Keratinocyte (primary cell): ENCODE measurements around the gene VPS37C. TPM values are rescaled to one million over a fixed set of nuclear protein-coding genes. Genes with fewer than 3 reads are reported as not detected.

Source experiments
- DNase-seq: peaks from one replicate; pipeline ENCODE4 v3.0.0-alpha.2; 2011; ENCODE audit warnings: low read depth, missing footprints, low spot score
- FAIRE-seq: peaks from 2 replicates; lab custom pipeline; 2011; peaks lifted over from hg19 to GRCh38; lab: Jason Lieb, UNC
- H2AFZ ChIP-seq: 2 replicates; pipeline ENCODE4 v1.6.0; 2012; ENCODE audit warnings: low read length, control low read depth, inconsistent platforms; ENCODE audit not compliant: control insufficient read depth
- H3K27ac ChIP-seq: 2 replicates; pipeline ENCODE4 v1.5.1; 2011; ENCODE audit warnings: low read length; ENCODE audit not compliant: control insufficient read depth, insufficient read depth
- H3K27me3 ChIP-seq: 3 replicates; pipeline ENCODE4 v1.6.0; 2011; ENCODE audit warnings: low read length; ENCODE audit not compliant: control insufficient read depth, insufficient read depth; ENCODE audit errors: extremely low read depth
- H3K36me3 ChIP-seq, 2 experiments: 2 replicates in 1 of 2; 3 replicates in 1 of 2; pipeline ENCODE4 v1.5.1; 2011; ENCODE audit warnings: low read length in 2 of 2, mild to moderate bottlenecking in 1 of 2; ENCODE audit not compliant: control insufficient read depth in 2 of 2, insufficient read depth in 2 of 2; ENCODE audit errors: extremely low read depth in 1 of 2
- H3K4me1 ChIP-seq: 3 replicates; pipeline ENCODE4 v1.5.1; 2011; ENCODE audit warnings: low read length; ENCODE audit not compliant: control insufficient read depth, insufficient read depth; ENCODE audit errors: extremely low read depth
- H3K4me2 ChIP-seq: 3 replicates; pipeline ENCODE4 v1.6.0; 2011; ENCODE audit warnings: low read depth, low read length; ENCODE audit not compliant: control insufficient read depth, insufficient read depth; ENCODE audit errors: extremely low read depth
- H3K4me3 ChIP-seq, 3 experiments: fragments of 200-600 bp in 1 of 3; sonication (generic) in 1 of 3; 2 replicates in 2 of 3; 3 replicates in 1 of 3; pipeline ENCODE4 v1.5.1; 2011 to 2016; ENCODE audit warnings: low read length in 3 of 3, mild to moderate bottlenecking in 3 of 3, control low read depth in 2 of 3, inconsistent platforms in 1 of 3, low read depth in 1 of 3, mixed read lengths in 1 of 3, mixed run types in 1 of 3, moderate library complexity in 1 of 3; ENCODE audit not compliant: control insufficient read depth in 2 of 3, insufficient read depth in 2 of 3; ENCODE audit errors: extremely low read depth in 1 of 3
- H3K79me2 ChIP-seq: 2 replicates; pipeline ENCODE4 v1.6.0; 2012; ENCODE audit warnings: low read length; ENCODE audit not compliant: control insufficient read depth, insufficient read depth
- H3K9ac ChIP-seq: 3 replicates; pipeline ENCODE4 v1.6.0; 2011; ENCODE audit warnings: low read length; ENCODE audit not compliant: control insufficient read depth, insufficient read depth; ENCODE audit errors: extremely low read depth
- H3K9me1 ChIP-seq: 3 replicates; pipeline ENCODE4 v1.6.0; 2011; ENCODE audit warnings: low read length; ENCODE audit not compliant: control insufficient read depth, insufficient read depth; ENCODE audit errors: extremely low read depth
- H3K9me3 ChIP-seq: 2 replicates; pipeline ENCODE4 v1.5.1; 2012; ENCODE audit warnings: low read depth, low read length; ENCODE audit not compliant: control insufficient read depth
- H4K20me1 ChIP-seq: 3 replicates; pipeline ENCODE4 v1.6.0; 2011; ENCODE audit warnings: low read length; ENCODE audit not compliant: control insufficient read depth, insufficient read depth; ENCODE audit errors: extremely low read depth
- CTCF ChIP-seq, 3 experiments: IDR thresholded peaks in 1 of 3; conservative IDR thresholded peaks in 1 of 3; optimal IDR thresholded peaks in 1 of 3; 2 replicates in 2 of 3; 3 replicates in 1 of 3; pipeline versions ENCODE3 to v1.5.1; 2011; ENCODE audit warnings: low read length in 3 of 3, mild to moderate bottlenecking in 3 of 3, moderate library complexity in 2 of 3, control low read depth in 1 of 3, inconsistent platforms in 1 of 3; ENCODE audit not compliant: insufficient read depth in 2 of 3; ENCODE audit errors: extremely low read depth in 1 of 3
- EZH2 ChIP-seq: IDR thresholded peaks from one replicate; pipeline ENCODE4 v1.6.1; 2012; ENCODE audit warnings: inconsistent platforms, mild to moderate bottlenecking, low read length, moderate library complexity
- dilution Hi-C: fragments of 300-500 bp; cut with MboI; formaldehyde crosslinking; loops from one replicate; pipeline ENCODE4 v1.7.0; 2020; ENCODE audit warnings: low sequenced_read_pairs; ENCODE audit not compliant: extremely low pct_ligation_motif_present
- polyA plus RNA-seq, 5 experiments: library from polyadenylated mRNA; depleted of rRNA in 3 of 5; stranded (reverse) in 3 of 5; stranded (forward) in 1 of 5; unstranded in 1 of 5; fragments of >200 nt; gene quantifications; 1 replicate in 1 of 5; 2 replicates in 3 of 5; 3 replicates in 1 of 5; pipeline versions ENCODE4 v1.2.1 to v1.2.3, GENCODE V29; 2011 to 2012; ENCODE audit warnings: missing spikeins in 2 of 5, low read depth in 1 of 5, low replicate concordance in 1 of 5

The VPS37C gene
- polyA plus RNA-seq, 1 donor (not counting 4 experiments of a cell fraction or from before 2014, with no cell fraction given): 8.0 TPM

- Histone ChIP-seq H4K20me1 (no peaks in the 10 kb centered on the region), H3K27me3 (no peaks in the 10 kb centered on the region), H3K9ac (no peak overlapping the region), H3K4me2 (no peak overlapping the region), H3K9me3 (no peaks in the 10 kb centered on the region), H3K36me3 (no peaks in the 10 kb centered on the region), H2AFZ (no peak overlapping the region), H3K27ac (no peak overlapping the region), H3K4me3 (no peak overlapping the region), H3K9me1 (no peaks in the 10 kb centered on the region), H3K79me2 (no peaks in the 10 kb centered on the region), H3K4me1 (no peaks in the 10 kb centered on the region)
- no peak for FAIRE-seq
- dilution Hi-C loops: no loop called here
- no peak for TF ChIP-seq EZH2
- TF ChIP-seq CTCF (optimal IDR thresholded peaks at IDR 0.05 in 1 of 3, IDR thresholded peaks at IDR 0.05 in 1 of 3, conservative IDR thresholded peaks at IDR 0.05 in 1 of 3; ENCODE audit: extremely low read depth in 1 of 3, insufficient read depth in 2 of 3, low read length in 3 of 3): no peak
- DNase-seq: no peak
Observed at GRCh38 chr11:61108847-61109585, 52.2 kb downstream of the VPS37C start.

DNA sequence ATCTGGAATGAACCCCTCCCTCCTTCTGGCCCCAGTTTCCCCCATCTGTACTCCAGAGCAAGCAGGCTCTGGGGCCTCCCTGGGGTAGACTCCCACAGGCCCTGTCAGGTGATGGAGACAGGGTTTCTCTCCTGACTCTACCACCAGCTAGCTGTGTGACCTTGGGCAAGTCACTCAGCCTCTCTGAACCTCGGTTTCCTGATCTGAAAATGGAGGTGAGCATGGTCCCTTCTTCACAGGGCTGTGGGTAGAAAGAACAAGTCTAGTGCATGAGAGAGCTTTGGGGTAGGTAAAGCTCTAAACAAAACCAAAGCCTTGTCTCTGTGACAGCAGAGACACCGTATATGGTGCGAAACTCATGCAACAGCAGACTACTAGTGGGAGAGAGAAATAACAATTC lies 53.3 kb downstream of the VPS37C start:
- no peaks in the 10 kb centered on the region for H3K79me2 ChIP-seq
- H3K9ac ChIP-seq: no peak overlapping the region
- dilution Hi-C loops: no loop called here
- H3K4me3 ChIP-seq: no peak overlapping the region
- no peaks in the 10 kb centered on the region for H3K36me3 ChIP-seq
- no peak overlapping the region for H2AFZ ChIP-seq
- no peaks in the 10 kb centered on the region for H3K9me3 ChIP-seq
- H4K20me1 ChIP-seq: no peaks in the 10 kb centered on the region
- H3K27ac ChIP-seq: no peak overlapping the region
- no peaks in the 10 kb centered on the region for H3K27me3 ChIP-seq
- H3K4me1 ChIP-seq: no peaks in the 10 kb centered on the region
- FAIRE-seq (no peak), DNase-seq (no peak)
- TF ChIP-seq CTCF (optimal IDR thresholded peaks at IDR 0.05 in 1 of 3, IDR thresholded peaks at IDR 0.05 in 1 of 3, conservative IDR thresholded peaks at IDR 0.05 in 1 of 3; ENCODE audit: extremely low read depth in 1 of 3, insufficient read depth in 2 of 3, low read length in 3 of 3) (no peak), EZH2 (no peak)
- H3K9me1 ChIP-seq: no peaks in the 10 kb centered on the region
- no peak overlapping the region for H3K4me2 ChIP-seq
